H1 (cell line): ENCODE data around the gene FBXO5. TPM values are rescaled to one million over a fixed set of nuclear protein-coding genes. Genes with fewer than 3 reads are reported as not detected.

Experiments used
- CTCF ChIA-PET: fragments of 300-600 bp; sonication (Branson Sonifier 250); formaldehyde crosslinking; loops from one replicate; lab custom pipeline; 2021; ENCODE audit not compliant: partially characterized antibody; lab: Charles Lee
- POLR2A ChIA-PET: fragments of 300-600 bp; sonication (Branson Sonifier 250); formaldehyde crosslinking; loops from one replicate; lab custom pipeline; 2021; ENCODE audit warnings: inconsistent platforms; ENCODE audit not compliant: partially characterized antibody; lab: Charles Lee
- DNase-seq, 2 experiments: peaks; one replicate each; pipeline versions ENCODE4 v3.0.0 to v3.0.0-alpha.2; 2010 to 2022; ENCODE audit warnings: low spot score in 2 of 2, low read depth in 1 of 2, mixed read lengths in 1 of 2
- FAIRE-seq: peaks from 2 replicates; lab custom pipeline; 2011; peaks lifted over from hg19 to GRCh38; lab: Jason Lieb, UNC
- H2AFZ ChIP-seq: 2 replicates; pipeline ENCODE4 v1.8.1; 2012; ENCODE audit warnings: low read length, inconsistent platforms
- H2AK5ac ChIP-seq: 2 replicates; pipeline ENCODE4 v1.6.1; 2013; ENCODE audit warnings: low read depth, low read length
- H2BK120ac ChIP-seq: replicated peaks from 2 replicates; pipeline ENCODE3; 2013; ENCODE audit warnings: low read depth, low read length, inconsistent platforms
- H2BK12ac ChIP-seq: 2 replicates; pipeline ENCODE4 v1.6.1; 2013; ENCODE audit warnings: low read depth, low read length
- H2BK15ac ChIP-seq: 2 replicates; pipeline ENCODE4 v1.6.1; 2013; ENCODE audit warnings: low read length
- H2BK20ac ChIP-seq: 2 replicates; pipeline ENCODE4 v1.6.1; 2013; ENCODE audit warnings: low read length
- H2BK5ac ChIP-seq: 2 replicates; pipeline ENCODE4 v1.6.1; 2013; ENCODE audit warnings: low read depth, low read length
- H3K14ac ChIP-seq: 2 replicates; pipeline ENCODE4 v1.6.1; 2013; ENCODE audit warnings: inconsistent platforms; ENCODE audit not compliant: insufficient read length
- H3K18ac ChIP-seq: 2 replicates; pipeline ENCODE4 v1.6.1; 2013; ENCODE audit warnings: low read length; ENCODE audit errors: extremely low read depth
- H3K23ac ChIP-seq: 2 replicates; pipeline ENCODE4 v1.6.1; 2013; ENCODE audit warnings: inconsistent platforms; ENCODE audit not compliant: insufficient read length
- H3K23me2 ChIP-seq: 2 replicates; pipeline ENCODE4 v1.6.1; 2013; ENCODE audit warnings: low read depth, low read length
- H3K27ac ChIP-seq: 2 replicates; pipeline ENCODE4 v1.6.1; 2011; ENCODE audit warnings: low read depth, low read length, inconsistent platforms
- H3K27me3 ChIP-seq, 4 experiments: replicated peaks in 1 of 4; 1 replicate in 1 of 4; 2 replicates in 3 of 4; pipeline versions ENCODE4 v1.6.1 to v1.8.1; 2011 to 2013; ENCODE audit warnings: low read length in 3 of 4, mild to moderate bottlenecking in 3 of 4, inconsistent platforms in 2 of 4, mixed read lengths in 2 of 4, moderate library complexity in 1 of 4; ENCODE audit not compliant: control insufficient read depth in 3 of 4, insufficient read depth in 3 of 4; ENCODE audit errors: extremely low read depth in 1 of 4
- H3K36me3 ChIP-seq, 4 experiments: 2 replicates each; pipeline versions ENCODE4 v1.6.1 to v1.8.1; 2011 to 2013; ENCODE audit warnings: mild to moderate bottlenecking in 4 of 4, low read length in 3 of 4, moderate library complexity in 2 of 4, control low read depth in 1 of 4, inconsistent platforms in 1 of 4; ENCODE audit not compliant: insufficient read depth in 4 of 4, control insufficient read depth in 2 of 4
- H3K4ac ChIP-seq: replicated peaks from 2 replicates; pipeline ENCODE3; 2013; ENCODE audit warnings: low read length, low read depth, mixed read lengths, inconsistent platforms; ENCODE audit not compliant: insufficient read length
- H3K4me1 ChIP-seq, 4 experiments: replicated peaks in 1 of 4; 1 replicate in 1 of 4; 2 replicates in 3 of 4; pipeline versions ENCODE4 v1.6.1 to v1.8.1; 2011 to 2013; ENCODE audit warnings: low read length in 3 of 4, inconsistent platforms in 2 of 4, mixed read lengths in 1 of 4; ENCODE audit not compliant: insufficient read depth in 4 of 4, control insufficient read depth in 3 of 4
- H3K4me2 ChIP-seq, 2 experiments: 2 replicates each; pipeline versions ENCODE4 v1.6.1 to v1.8.1; 2011 to 2013; ENCODE audit warnings: low read depth in 2 of 2, low read length in 2 of 2, control low read depth in 1 of 2, inconsistent platforms in 1 of 2, mild to moderate bottlenecking in 1 of 2; ENCODE audit not compliant: insufficient read depth in 1 of 2
- H3K4me3 ChIP-seq, 4 experiments: fragments of 200-600, 300-600 bp in 1 of 4; sonication (generic), shearing (Covaris generic), sonication (Bioruptor Twin) in 1 of 4; 2 replicates each; pipeline versions ENCODE4 v1.5.1 to v1.8.1; 2011 to 2016; ENCODE audit warnings: low read length in 4 of 4, low read depth in 3 of 4, control low read depth in 2 of 4, inconsistent platforms in 2 of 4, mild to moderate bottlenecking in 2 of 4, mixed read lengths in 1 of 4, moderate library complexity in 1 of 4; ENCODE audit not compliant: insufficient read depth in 2 of 4; ENCODE audit errors: extremely low read depth in 1 of 4
- H3K56ac ChIP-seq: replicated peaks from 2 replicates; pipeline ENCODE3; 2013; ENCODE audit warnings: low read depth, mild to moderate bottlenecking, mixed read lengths, low read length, inconsistent platforms; ENCODE audit not compliant: insufficient read length
- H3K79me1 ChIP-seq: 2 replicates; pipeline ENCODE4 v1.6.1; 2013; ENCODE audit warnings: low read depth, low read length, control low read depth
- H3K79me2 ChIP-seq, 2 experiments: 2 replicates each; pipeline versions ENCODE4 v1.6.1 to v1.8.1; 2012 to 2013; ENCODE audit warnings: low read length in 2 of 2, mild to moderate bottlenecking in 2 of 2, inconsistent platforms in 1 of 2; ENCODE audit not compliant: insufficient read depth in 2 of 2, control insufficient read depth in 1 of 2
- H3K9ac ChIP-seq, 4 experiments: replicated peaks in 1 of 4; 1 replicate in 1 of 4; 2 replicates in 3 of 4; pipeline versions ENCODE4 v1.6.1 to v1.8.1; 2011 to 2013; ENCODE audit warnings: low read depth in 3 of 4, low read length in 3 of 4, control low read depth in 2 of 4, mild to moderate bottlenecking in 2 of 4, moderate library complexity in 2 of 4, inconsistent platforms in 1 of 4; ENCODE audit errors: extremely low read depth in 1 of 4
- H3K9me3 ChIP-seq, 2 experiments: 2 replicates each; pipeline versions ENCODE4 v1.6.1 to v1.8.1; 2012 to 2013; ENCODE audit warnings: mild to moderate bottlenecking in 2 of 2, moderate library complexity in 2 of 2, control low read depth in 1 of 2, inconsistent platforms in 1 of 2, low read depth in 1 of 2, low read length in 1 of 2, mixed read lengths in 1 of 2; ENCODE audit not compliant: insufficient read depth in 2 of 2
- H4K20me1 ChIP-seq, 2 experiments: replicated peaks in 1 of 2; 2 replicates each; pipeline versions ENCODE3 to v1.8.1; 2011 to 2013; ENCODE audit warnings: inconsistent platforms in 2 of 2, low read length in 2 of 2, mild to moderate bottlenecking in 1 of 2; ENCODE audit not compliant: insufficient read depth in 2 of 2, control insufficient read depth in 1 of 2
- H4K5ac ChIP-seq: 2 replicates; pipeline ENCODE4 v1.6.1; 2013; ENCODE audit warnings: low read length, low read depth, mixed read lengths, inconsistent platforms; ENCODE audit not compliant: insufficient read length
- H4K8ac ChIP-seq: 2 replicates; pipeline ENCODE4 v1.8.0; 2013; ENCODE audit warnings: mild to moderate bottlenecking, moderate library complexity, low read length, inconsistent platforms; ENCODE audit not compliant: insufficient read depth; ENCODE audit errors: extremely low read depth
- H4K91ac ChIP-seq: replicated peaks from 2 replicates; pipeline ENCODE3; 2013; ENCODE audit warnings: low read length, mixed read lengths, inconsistent platforms; ENCODE audit not compliant: insufficient read length
- ASH2L ChIP-seq: fragments of 200-600, 300-600 bp; sonication (generic); IDR thresholded peaks from one replicate; pipeline ENCODE4 v1.7.1; 2017; ENCODE audit warnings: low read length
- CBX5 ChIP-seq: fragments of 300-800, 300-1000 bp; sonication (generic); IDR thresholded peaks from 2 replicates; pipeline ENCODE4 v1.7.1; 2016; ENCODE audit warnings: antibody characterized with exemption, low read length, low read depth
- CHD2 ChIP-seq: IDR thresholded peaks from 2 replicates; pipeline ENCODE4 v1.6.1; 2012; ENCODE audit warnings: low read length, improper control_type of control experiment
- FOSL1 ChIP-seq: IDR thresholded peaks from 2 replicates; pipeline ENCODE4 v1.6.1; 2011; ENCODE audit warnings: mild to moderate bottlenecking, low read depth, low read length, moderate library complexity; ENCODE audit not compliant: insufficient read depth
- JUND ChIP-seq: IDR thresholded peaks from 2 replicates; pipeline ENCODE4 v1.6.1; 2011; ENCODE audit warnings: mild to moderate bottlenecking, improper control_type of control experiment, low read length
- KDM5A ChIP-seq: fragments of 200-600 bp; IDR thresholded peaks from 2 replicates; pipeline ENCODE4 v1.7.1; 2012; ENCODE audit warnings: mild to moderate bottlenecking, low read length, inconsistent platforms, mixed read lengths
- MAFK ChIP-seq: IDR thresholded peaks from 2 replicates; pipeline ENCODE4 v1.6.1; 2012; ENCODE audit warnings: low read depth, mild to moderate bottlenecking, improper control_type of control experiment, low read length
- SIRT6 ChIP-seq: IDR thresholded peaks from one replicate; pipeline ENCODE4 v1.7.1; 2012; ENCODE audit warnings: low read length, inconsistent platforms
- SP2 ChIP-seq: IDR thresholded peaks from 2 replicates; pipeline ENCODE4 v1.6.1; 2012; ENCODE audit warnings: mild to moderate bottlenecking, low read length, inconsistent platforms
- TAF7 ChIP-seq: optimal IDR thresholded peaks from 2 replicates; pipeline ENCODE3; 2011; ENCODE audit warnings: low read depth, mild to moderate bottlenecking, inconsistent platforms, low read length, moderate library complexity, borderline replicate concordance
- WGBS, 2 experiments: shearing (Covaris generic) in 1 of 2; methylation state at CpG; one replicate each; pipeline versions ENCODE4 v1.1.6 to v1.1.7; 2013 to 2015; ENCODE audit warnings: low lambda C conversion rate in 2 of 2, mixed read lengths in 2 of 2, inconsistent platforms in 1 of 2, low coverage in 1 of 2, missing lambda C conversion rate in 1 of 2; ENCODE audit not compliant: insufficient replicate concordance in 2 of 2, insufficient coverage in 1 of 2, insufficient read length in 1 of 2; ENCODE audit errors: extremely low coverage in 1 of 2, missing lambda C conversion rate in 1 of 2; 5-methylcytosine and 5-hydroxymethylcytosine counted together
- polyA plus RNA-seq, 7 experiments: library from polyadenylated mRNA; depleted of rRNA in 3 of 7; stranded (reverse) in 5 of 7; unstranded in 2 of 7; fragments of >200 nt in 5 of 7; fragments of 200-250 nt in 2 of 7; gene quantifications; 1 replicate in 5 of 7; 2 replicates in 1 of 7; 4 replicates in 1 of 7; pipeline versions ENCODE4 v1.2.1 to v1.2.3, GENCODE V29; 2011 to 2013; ENCODE audit warnings: missing spikeins in 2 of 7, mixed read lengths in 2 of 7
- total RNA-seq: library from RNA; stranded (reverse); fragmentation: NEBNext Ultra II Directional; extraction: Animal tissue kit (Norgen Biotek cat#: 25700); gene quantifications from 2 replicates; pipeline ENCODE4 v1.2.1, GENCODE V29; 2021
- TF ChIP-seq, protein P1 (sequence below): IDR thresholded peaks from 2 replicates; pipeline ENCODE4 v1.6.1; 2012; ENCODE audit warnings: low read length, inconsistent platforms
- TF ChIP-seq, protein P2 (sequence below): IDR thresholded peaks from 2 replicates; pipeline ENCODE4 v1.6.1; 2012; ENCODE audit warnings: inconsistent platforms

FBXO5 gene
- total and polyA plus RNA-seq, 2 of the 8 experiments (the other 6 are each of a cell fraction or from before 2014, with no cell fraction given), result 13.7 to 55.1 TPM

DNA sequence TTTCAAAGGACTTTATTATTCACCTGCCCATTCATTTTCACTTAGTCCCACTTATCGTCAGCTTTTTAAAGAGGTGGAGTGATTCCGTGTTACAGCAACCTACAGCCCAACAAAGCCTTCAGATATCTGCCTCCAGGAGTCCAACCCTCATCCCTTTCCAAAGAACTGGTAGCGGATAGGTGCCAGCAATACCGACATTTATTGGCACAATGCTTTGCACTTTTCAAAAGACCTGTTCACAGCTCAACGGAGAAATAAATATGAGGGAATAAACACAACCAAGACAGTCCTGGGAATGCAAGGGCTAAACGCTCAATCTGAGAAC is 20.5 kb upstream of the FBXO5 start:
- no peak overlapping the region for H3K14ac ChIP-seq
- H4K20me1 ChIP-seq, result peaks cover 3 to 5% of the 10 kb centered on the region in 2 experiments
- H3K79me1 ChIP-seq, result peaks cover 2% of the 10 kb centered on the region; the same call in 1 of the 2 replicates
- peak overlapping the region; percentile 42 for H4K5ac ChIP-seq
- peak overlapping the region; percentile 81 to 99 for H3K4me2 ChIP-seq
- no peak overlapping the region for H2AK5ac ChIP-seq
- peak overlapping the region; percentile 84 to 100 (median 98) for H3K4me3 ChIP-seq
- no peak overlapping the region for H3K23ac ChIP-seq
- H2BK12ac ChIP-seq, result no peak overlapping the region
- no peak overlapping the region for H3K18ac ChIP-seq
- H4K8ac ChIP-seq, result no peak overlapping the region
- H3K27ac ChIP-seq, result peak overlapping the region; percentile 29; the same call in 1 of the 2 replicates
- peaks cover 12 to 42% of the 10 kb centered on the region in 2 experiments for H3K79me2 ChIP-seq
- peak overlapping the region; percentile 68 to 91 (median 72) for H3K9ac ChIP-seq
- no peaks in the 10 kb centered on the region for H3K9me3 ChIP-seq
- peaks cover 12% of the 10 kb centered on the region for H3K23me2 ChIP-seq
- FAIRE-seq (no peak), DNase-seq (no peak)
- peak overlapping the region; percentile 74 for H3K56ac ChIP-seq
- no peak overlapping the region for H4K91ac ChIP-seq
- H3K36me3 ChIP-seq, result peaks cover 0 to 3% (median 0%) of the 10 kb centered on the region in 4 experiments; a peak in 3 of 8 replicates
- H3K4ac ChIP-seq, result no peak overlapping the region
- peaks cover 0 to 3% (median 1%) of the 10 kb centered on the region in 4 experiments; a peak in 2 of 7 replicates for H3K4me1 ChIP-seq
- H3K27me3 ChIP-seq, result no peaks in the 10 kb centered on the region
- H2BK120ac ChIP-seq, result no peak overlapping the region
- peak overlapping the region; percentile 93 for H2AFZ ChIP-seq
- POLR2A ChIA-PET, result interaction anchor here (8.8 kb wide), 1 partner anchor 18 kb away, joined by 103 read pairs; the partner anchor contains the start of gene FBXO5
- H2BK5ac ChIP-seq, result no peak overlapping the region; the same call in 1 of the 2 replicates
- CTCF ChIA-PET, result interaction anchor here (0.7 kb wide), 1 partner anchor 20 kb away, joined by 3 read pairs; no protein-coding TSS in a partner anchor
- no peak overlapping the region for H2BK20ac ChIP-seq
- 3% methylated on average over 6 of the region's 6 CpGs; no CpG with 5 or more reads in 1 of the 2 experiments for WGBS, 2 experiments
- H2BK15ac ChIP-seq, result no peak overlapping the region
- TF ChIP-seq, protein P1, sequence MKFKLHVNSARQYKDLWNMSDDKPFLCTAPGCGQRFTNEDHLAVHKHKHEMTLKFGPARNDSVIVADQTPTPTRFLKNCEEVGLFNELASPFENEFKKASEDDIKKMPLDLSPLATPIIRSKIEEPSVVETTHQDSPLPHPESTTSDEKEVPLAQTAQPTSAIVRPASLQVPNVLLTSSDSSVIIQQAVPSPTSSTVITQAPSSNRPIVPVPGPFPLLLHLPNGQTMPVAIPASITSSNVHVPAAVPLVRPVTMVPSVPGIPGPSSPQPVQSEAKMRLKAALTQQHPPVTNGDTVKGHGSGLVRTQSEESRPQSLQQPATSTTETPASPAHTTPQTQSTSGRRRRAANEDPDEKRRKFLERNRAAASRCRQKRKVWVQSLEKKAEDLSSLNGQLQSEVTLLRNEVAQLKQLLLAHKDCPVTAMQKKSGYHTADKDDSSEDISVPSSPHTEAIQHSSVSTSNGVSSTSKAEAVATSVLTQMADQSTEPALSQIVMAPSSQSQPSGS, result no peak
- TF ChIP-seq TAF7 (no peak), FOSL1 (no peak), CBX5 (no peak), JUND (no peak), MAFK (no peak), KDM5A (no peak), ASH2L (no peak), CHD2 (no peak), SIRT6 (no peak), SP2 (no peak)
- TF ChIP-seq, protein P2, sequence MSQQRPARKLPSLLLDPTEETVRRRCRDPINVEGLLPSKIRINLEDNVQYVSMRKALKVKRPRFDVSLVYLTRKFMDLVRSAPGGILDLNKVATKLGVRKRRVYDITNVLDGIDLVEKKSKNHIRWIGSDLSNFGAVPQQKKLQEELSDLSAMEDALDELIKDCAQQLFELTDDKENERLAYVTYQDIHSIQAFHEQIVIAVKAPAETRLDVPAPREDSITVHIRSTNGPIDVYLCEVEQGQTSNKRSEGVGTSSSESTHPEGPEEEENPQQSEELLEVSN, result no peak
